Heart left ventricle (tissue), 16 donors: ENCODE results near the gene FLT3LG. TPM values are rescaled to one million over a fixed set of nuclear protein-coding genes. Genes with fewer than 3 reads are reported as not detected.

Experiments
- ATAC-seq, 4 donors: fragments of 200-7000 bp; cut with Tn5 transposase; one replicate each; pipeline ENCODE4 v1.9.1; 2020 to 2022; ENCODE audit warnings: moderate library complexity in 4 of 4, mild to moderate bottlenecking in 3 of 4, moderate number of reproducible peaks in 1 of 4
- DNase-seq, 5 donors: peaks; one replicate each; pipeline ENCODE4 v3.0.0-alpha.2; 2020
- H3K27ac ChIP-seq, 12 donors: fragments of 200-600 bp; sonication (generic) in 4 of 12; one replicate each; pipeline versions ENCODE4 v1.5.0 to v1.8.0; 2016 to 2022; ENCODE audit warnings: mild to moderate bottlenecking in 2 of 12
- H3K27me3 ChIP-seq, 9 donors: fragments of 200-600 bp; sonication (generic) in 2 of 9; one replicate each; pipeline versions ENCODE4 v1.5.1 to v1.8.0; 2016 to 2022; ENCODE audit warnings: mild to moderate bottlenecking in 3 of 9
- H3K36me3 ChIP-seq, 9 donors: fragments of 200-600 bp; sonication (generic) in 2 of 9; one replicate each; pipeline versions ENCODE4 v1.5.0 to v1.8.0; 2018 to 2022; ENCODE audit warnings: mild to moderate bottlenecking in 2 of 9
- H3K4me1 ChIP-seq, 12 donors: fragments of 200-600 bp; sonication (generic) in 4 of 12; one replicate each; pipeline versions ENCODE4 v1.5.0 to v1.8.0; 2016 to 2022; ENCODE audit warnings: mild to moderate bottlenecking in 3 of 12
- H3K4me3 ChIP-seq, 12 donors: fragments of 200-600 bp; sonication (generic) in 4 of 12; one replicate each; pipeline versions ENCODE4 v1.5.0 to v1.8.0; 2017 to 2022; ENCODE audit warnings: mild to moderate bottlenecking in 9 of 12, moderate library complexity in 4 of 12
- H3K9me3 ChIP-seq, 12 donors: fragments of 200-600 bp; sonication (generic) in 4 of 12; one replicate each; pipeline versions ENCODE4 v1.5.0 to v1.8.0; 2016 to 2022; ENCODE audit warnings: mild to moderate bottlenecking in 1 of 12
- CTCF ChIP-seq, 12 donors: fragments of 200-600 bp; sonication (generic) in 4 of 12; IDR thresholded peaks; one replicate each; pipeline versions ENCODE4 v1.5.0 to v1.8.0; 2018 to 2022; ENCODE audit warnings: antibody characterized with exemption in 12 of 12, mild to moderate bottlenecking in 5 of 12
- POLR2A ChIP-seq, 2 donors: fragments of 450-650 bp; IDR thresholded peaks; one replicate each; pipeline ENCODE4 v1.6.1; 2017; ENCODE audit warnings: antibody characterized with exemption in 2 of 2, mild to moderate bottlenecking in 2 of 2, moderate library complexity in 2 of 2
- WGBS, 4 donors: extraction: QIAGEN DNeasy Blood & Tissue Kit in 2 of 4; methylation state at CpG; one replicate each; pipeline versions ENCODE4 v1.1.5 to v1.1.7; 2013 to 2018; 5-methylcytosine and 5-hydroxymethylcytosine counted together
- intact Hi-C, 10 donors: fragments of 100-400 bp; cut with DNase I; formaldehyde crosslinking; loops; one replicate each; pipeline versions ENCODE4 v1.11.1 to v1.14.2; 2022
- polyA plus RNA-seq, 2 donors: library from polyadenylated mRNA; stranded (reverse); fragments of 200-250 nt; gene quantifications; one replicate each; pipeline ENCODE4 v1.2.3, GENCODE V29; 2013
- total RNA-seq, 9 donors: library from RNA; depleted of rRNA in 2 of 9; stranded (reverse); fragments of >200 nt in 2 of 9; fragmentation: NEBNext Ultra II Directional in 3 of 9; extraction: Animal tissue kit (Norgen Biotek cat#: 25700) in 3 of 9; gene quantifications; one replicate each; pipeline versions ENCODE4 v1.1.0 to v1.2.4, GENCODE V29; 2016 to 2023
- donor health status: ischemic (EF 13 %, LVEDD 7.1; RV severe dilation, severe dysfunction).
- donor health status: healthy with polysubstance abuse.
- donor health status: DM: no; HTN: yes; CAD: no.
- donor health status: DM: no; HTN: no; CAD: no.
- donor health status: ischemic (EF 25% LVEDD 6.9; RV normal size, moderate dysfunction).
- donor health status: ischemic (EF 25% LVEDD 5.7; RV mildly dilated, moderate dysfunction).
- donor health status: healthy.
- donor health status: DM: yes; HTN: yes; CAD: no.
- donor health status: ischemic (EF 35%, LVEDD 5.7; RV mildly dilated, moderate dysfunction).
- donor health status: nonischemic (EF 11% LVEDD 7.7; RV severe dilation, severe dysfunction).
- donor health status: DM: yes; HTN: yes; CAD: no.
- donor health status: PGD.
- donor health status: ischemic (EF 29% LVEDD 5.4; RV normal size, mild dysfunction).
- donor health status: nonischemic (EF 23%, LVEDD 6.1; RV moderate dilation, normal function).

FLT3LG gene
- total and polyA plus RNA-seq, 11 donors = 1.7 to 13.4 (median 2.6) TPM

GRCh38 chr19:49506575-49507105 lies 32.6 kb downstream of the FLT3LG start:
- Histone ChIP-seq H3K27ac (peak overlapping the region in 1 of 12 donors; percentile 27), H3K27me3 (no peaks in the 10 kb centered on the region), H3K4me1 (peaks cover 0 to 24% (median 6%) of the 10 kb centered on the region in 12 donors), H3K36me3 (no peaks in the 10 kb centered on the region), H3K4me3 (no peak overlapping the region), H3K9me3 (no peaks in the 10 kb centered on the region)
- no peak for TF ChIP-seq POLR2A (IDR thresholded peaks at IDR 0.05)
- peak; percentile 55 to 79 (median 62) for TF ChIP-seq CTCF (IDR thresholded peaks at IDR 0.05)
- WGBS, 4 donors = 32 to 35% (median 35%) methylated on average over 8 of the region's 8 CpGs
- intact Hi-C loops = loop anchor here in 3 of 10 donors (2.0 to 5.0 kb wide), 3 partner anchors 38 to 166 kb away; no protein-coding TSS in a partner anchor
- DNase-seq (peak in 2 of 5 donors; percentile 44 to 72), ATAC-seq (peak in 3 of 4 donors; percentile 54 to 66 (median 63))

GRCh38 chr19:49507803-49508494 lies 33.9 kb downstream of the FLT3LG start:
- intact Hi-C loops = loop anchor here in 3 of 10 donors (2.0 to 5.0 kb wide), 3 partner anchors 37 to 164 kb away; no protein-coding TSS in a partner anchor
- no peaks in the 10 kb centered on the region for H3K27me3 ChIP-seq

GRCh38 chr19:49512970-49513745 lies 39.1 kb downstream of the FLT3LG start:
- TF ChIP-seq CTCF (IDR thresholded peaks at IDR 0.05) = no peak
- TF ChIP-seq POLR2A (IDR thresholded peaks at IDR 0.05) = no peak
- H3K4me1 ChIP-seq = peaks cover 0 to 54% (median 19%) of the 10 kb centered on the region in 12 donors
- DNase-seq = peak; percentile 55 to 80 (median 69)
- H3K36me3 ChIP-seq = peaks cover 0 to 21% (median 0%) of the 10 kb centered on the region in 9 donors
- WGBS, 4 donors = 0 to 2% (median 1%) methylated on average over 25 to 50 of the region's 50 CpGs
- H3K9me3 ChIP-seq = no peaks in the 10 kb centered on the region
- ATAC-seq = peak; percentile 35 to 79 (median 77)
- peak overlapping the region; percentile 67 to 92 (median 77) for H3K4me3 ChIP-seq
- no peaks in the 10 kb centered on the region for H3K27me3 ChIP-seq
- intact Hi-C loops = no loop called here
- peak overlapping the region; percentile 75 to 92 (median 90) for H3K27ac ChIP-seq

More at GRCh38 chr19:49507803-49508494, 33.9 kb downstream of the FLT3LG start:
- Histone ChIP-seq H3K4me1 (peaks cover 0 to 29% (median 15%) of the 10 kb centered on the region in 12 donors), H3K36me3 (no peaks in the 10 kb centered on the region), H3K27ac (no peak overlapping the region), H3K4me3 (no peak overlapping the region), H3K9me3 (no peaks in the 10 kb centered on the region)
- DNase-seq (no peak), ATAC-seq (no peak)
- WGBS, 4 donors = 83% methylated on average over 12 of the region's 12 CpGs
- TF ChIP-seq CTCF (IDR thresholded peaks at IDR 0.05) (no peak), POLR2A (IDR thresholded peaks at IDR 0.05) (no peak)

- DNase-seq (no peak), ATAC-seq (no peak)
- Histone ChIP-seq H3K36me3 (peaks cover 0 to 26% (median 0%) of the 10 kb centered on the region in 9 donors), H3K4me1 (peaks cover 0 to 54% (median 19%) of the 10 kb centered on the region in 12 donors), H3K4me3 (peak overlapping the region; percentile 67 to 92 (median 77)), H3K27ac (peak overlapping the region; percentile 75 to 92 (median 90)), H3K27me3 (no peaks in the 10 kb centered on the region), H3K9me3 (no peaks in the 10 kb centered on the region)
- WGBS, 4 donors = 45 to 61% (median 51%) methylated on average over 12 of the region's 12 CpGs
- intact Hi-C loops = no loop called here
- TF ChIP-seq CTCF (IDR thresholded peaks at IDR 0.05) (no peak), POLR2A (IDR thresholded peaks at IDR 0.05) (no peak)
These were observed 39.7 kb downstream of the FLT3LG start for GRCh38 chr19:49513746-49514118.
